Measurements from ENCODE around the gene SNX3.

The SNX3 gene

GRCh38 chr6:108200186-108200585 is 60.7 kb downstream of the SNX3 start:
- FAIRE-seq, result no peak

GRCh38 chr6:108198761-108199498 is 61.9 kb downstream of the SNX3 start:
- no peak for FAIRE-seq

GRCh38 chr6:108195209-108195608 is 65.6 kb downstream of the SNX3 start:
- FAIRE-seq, result no peak

DNA sequence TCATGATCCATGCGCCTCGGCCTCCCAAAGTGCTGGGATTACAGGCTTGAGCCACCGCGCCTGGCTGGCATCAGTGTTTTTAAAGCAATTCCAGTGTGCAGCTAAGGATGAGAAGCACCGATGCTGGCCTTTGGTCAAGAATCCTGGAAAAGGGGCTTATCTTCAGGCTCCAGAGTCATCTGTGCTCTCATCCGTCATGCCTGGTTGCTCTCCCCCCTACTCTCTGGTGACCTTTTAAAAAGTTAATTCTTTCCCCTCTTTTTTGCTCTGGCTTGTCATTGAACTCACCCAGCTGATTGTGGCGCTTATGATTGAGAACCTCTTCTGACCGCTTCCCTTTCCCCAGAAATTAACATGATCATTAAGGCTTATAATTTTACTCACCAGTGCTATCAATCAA is 66.3 kb downstream of the SNX3 start:
- FAIRE-seq, result no peak

- FAIRE-seq, result no peak
Measured at GRCh38 chr6:108193835-108194234, 67.0 kb downstream of the SNX3 start.

DNA sequence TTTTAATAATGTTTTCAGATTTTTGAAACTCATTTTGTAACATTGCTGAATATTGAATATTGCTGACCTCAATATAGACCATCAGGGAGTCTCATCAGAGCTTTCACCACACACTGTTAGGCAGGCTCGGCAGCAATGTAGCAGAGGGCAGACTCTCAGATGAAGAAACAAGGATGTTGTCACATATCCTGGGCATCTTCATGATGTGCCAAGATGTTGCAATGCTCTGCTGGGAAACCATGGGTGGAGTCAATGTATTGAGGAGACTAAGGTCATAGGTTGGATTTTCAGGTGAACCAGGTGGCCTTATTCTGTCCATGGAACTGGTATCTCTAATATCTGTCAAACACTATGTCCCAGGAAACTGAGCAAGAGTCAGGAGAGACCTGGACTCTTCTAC is 67.7 kb downstream of the SNX3 start:
- FAIRE-seq, result no peak

DNA sequence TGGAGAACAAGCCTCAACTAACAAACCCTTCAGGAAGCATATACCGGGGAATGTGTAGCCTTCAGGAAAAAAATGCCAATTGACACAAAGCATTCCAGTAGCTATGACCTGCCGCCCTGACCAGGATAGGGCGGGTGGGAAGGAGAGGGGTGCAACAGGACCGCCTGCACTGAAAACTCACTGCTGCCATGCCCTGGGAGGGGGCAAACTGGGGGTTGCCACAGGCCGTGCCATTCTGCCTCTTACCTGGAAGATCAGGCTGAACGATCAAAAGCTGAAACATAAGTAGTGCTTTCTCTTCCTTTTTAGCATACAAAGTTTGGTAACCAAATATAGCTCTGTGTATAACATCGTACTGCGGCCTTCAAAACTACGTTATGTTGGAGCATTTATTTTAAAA is 73.3 kb downstream of the SNX3 start:
- no peak for FAIRE-seq

DNA sequence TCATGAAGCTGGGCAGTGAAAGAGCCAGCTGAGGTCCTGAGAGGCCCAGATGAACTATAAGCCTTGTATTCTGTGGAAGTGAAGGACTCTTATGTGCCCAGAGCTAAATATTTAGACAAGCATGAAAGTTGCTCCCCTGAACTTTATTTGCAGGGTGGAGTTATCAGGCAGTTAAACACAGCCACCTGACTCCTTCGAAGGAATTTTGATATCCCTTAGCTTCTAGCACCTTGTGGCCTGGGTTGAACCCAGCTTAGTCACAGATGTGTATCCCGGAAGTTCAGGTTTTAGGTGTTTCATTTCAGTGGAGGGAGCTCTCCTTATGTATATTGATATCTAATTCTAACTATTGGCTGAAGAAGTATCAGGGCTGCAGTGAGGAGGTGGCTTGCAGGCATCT is 74.6 kb downstream of the SNX3 start:
- FAIRE-seq, result no peak

GRCh38 chr6:108180776-108181175 is 80.1 kb downstream of the SNX3 start:
- no peak for FAIRE-seq

DNA sequence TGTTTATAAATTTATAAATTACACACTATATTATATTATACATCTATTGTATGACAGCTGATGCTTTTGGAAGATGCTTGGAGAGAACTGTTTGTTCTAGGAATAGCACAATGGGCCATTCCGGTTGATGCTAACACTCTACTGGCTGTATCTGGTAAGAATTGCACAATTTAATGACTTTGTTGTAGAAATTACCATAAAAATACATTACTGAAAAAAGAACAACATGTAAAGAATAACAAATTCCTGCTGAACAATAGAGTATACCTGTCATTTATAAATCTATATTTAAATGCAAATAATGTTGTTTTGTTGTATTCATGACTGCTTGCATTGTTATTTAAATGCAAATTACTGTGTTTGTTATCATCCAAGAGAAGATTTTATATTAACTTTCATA is 80.6 kb downstream of the SNX3 start:
- no peak for FAIRE-seq

DNA sequence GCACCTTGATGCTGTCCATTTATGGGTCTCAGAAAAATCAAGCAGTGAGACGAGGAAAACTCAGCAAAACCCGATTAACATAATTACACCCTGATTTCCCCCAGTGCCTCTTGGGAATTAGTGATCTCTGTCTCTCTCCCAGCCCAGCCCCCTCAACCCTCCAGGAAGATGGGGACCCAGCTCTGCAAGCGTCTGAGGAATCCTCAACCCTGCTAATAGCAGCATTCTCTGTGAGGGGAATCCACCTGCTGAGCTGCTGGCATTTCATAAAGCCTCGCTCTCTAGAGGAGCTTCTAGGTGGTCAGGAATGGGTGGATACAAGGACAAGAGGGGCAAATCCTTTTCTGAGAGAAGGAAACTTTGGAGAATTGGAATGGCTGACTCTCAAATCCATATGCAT is 81.1 kb downstream of the SNX3 start:
- no peak for FAIRE-seq

- FAIRE-seq, result no peak
Measured at GRCh38 chr6:108176281-108177089, 84.4 kb downstream of the SNX3 start.

DNA sequence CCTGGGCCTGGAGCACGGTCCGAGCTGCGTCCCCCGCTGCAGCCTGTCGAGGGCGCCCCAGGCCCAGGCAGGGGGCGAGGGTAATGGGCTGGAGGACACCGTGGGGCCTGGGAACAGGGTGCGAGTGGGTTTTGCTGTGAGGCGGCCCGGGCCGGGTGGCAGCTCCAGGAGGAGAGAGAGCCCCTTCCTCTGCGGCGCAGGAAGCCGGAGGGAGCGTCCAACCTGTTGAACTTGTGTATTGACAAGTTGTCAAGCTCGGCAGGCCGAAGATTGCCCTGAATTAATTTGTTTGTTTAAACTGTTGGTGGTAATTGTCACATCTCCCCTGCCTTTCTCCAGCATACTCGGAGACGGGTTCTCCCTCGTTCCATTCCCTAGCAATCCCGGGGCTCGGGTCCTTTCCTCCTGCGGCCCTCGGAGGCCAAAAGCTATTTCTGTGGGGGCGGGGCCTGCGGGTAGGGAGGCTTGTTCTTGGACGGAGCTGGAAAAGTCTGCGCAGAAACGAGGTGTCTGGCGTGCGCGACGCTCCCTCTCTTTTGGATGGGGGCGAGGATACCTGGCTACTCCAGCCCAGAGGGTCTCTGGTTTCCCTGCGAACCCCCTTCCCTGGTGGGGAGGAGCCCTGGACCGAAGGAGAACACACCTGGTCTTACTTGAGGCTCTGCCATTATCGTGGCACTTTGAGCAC is 85.1 kb downstream of the SNX3 start:
- no peak for FAIRE-seq

- no peak for FAIRE-seq
Measured at GRCh38 chr6:108175176-108175591, 85.7 kb downstream of the SNX3 start.

- no peak for FAIRE-seq
Measured at GRCh38 chr6:108174371-108175175, 86.3 kb downstream of the SNX3 start.

DNA sequence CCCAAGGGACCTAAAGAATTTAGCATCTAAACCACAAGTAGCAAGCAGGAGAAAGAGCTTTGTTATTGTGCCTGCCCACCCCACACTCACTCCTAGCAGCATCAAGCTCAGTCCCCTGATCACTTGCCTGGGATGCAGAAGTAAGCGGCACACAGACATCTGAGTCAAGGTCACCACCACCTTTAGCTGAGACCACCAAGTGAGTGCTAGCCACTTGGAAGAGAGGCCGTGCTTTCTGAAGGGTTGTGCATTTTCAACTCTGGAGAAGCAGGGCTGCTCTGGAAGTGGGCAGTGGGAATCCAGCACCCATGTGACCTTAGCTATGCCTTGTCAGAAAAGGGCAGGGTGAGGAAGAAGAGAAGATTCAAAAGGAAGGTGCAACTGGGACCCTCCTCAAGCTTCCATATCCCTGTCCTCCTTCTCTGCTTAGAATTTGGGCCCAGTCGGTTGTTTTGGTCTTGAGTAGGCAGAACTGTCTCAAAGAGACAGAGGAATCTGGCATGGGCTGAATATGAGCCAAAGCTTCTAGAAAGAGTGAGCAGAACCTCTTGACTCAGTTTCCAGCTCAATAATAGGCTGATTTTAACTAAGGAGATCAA is 88.8 kb downstream of the SNX3 start:
- no peak for FAIRE-seq

DNA sequence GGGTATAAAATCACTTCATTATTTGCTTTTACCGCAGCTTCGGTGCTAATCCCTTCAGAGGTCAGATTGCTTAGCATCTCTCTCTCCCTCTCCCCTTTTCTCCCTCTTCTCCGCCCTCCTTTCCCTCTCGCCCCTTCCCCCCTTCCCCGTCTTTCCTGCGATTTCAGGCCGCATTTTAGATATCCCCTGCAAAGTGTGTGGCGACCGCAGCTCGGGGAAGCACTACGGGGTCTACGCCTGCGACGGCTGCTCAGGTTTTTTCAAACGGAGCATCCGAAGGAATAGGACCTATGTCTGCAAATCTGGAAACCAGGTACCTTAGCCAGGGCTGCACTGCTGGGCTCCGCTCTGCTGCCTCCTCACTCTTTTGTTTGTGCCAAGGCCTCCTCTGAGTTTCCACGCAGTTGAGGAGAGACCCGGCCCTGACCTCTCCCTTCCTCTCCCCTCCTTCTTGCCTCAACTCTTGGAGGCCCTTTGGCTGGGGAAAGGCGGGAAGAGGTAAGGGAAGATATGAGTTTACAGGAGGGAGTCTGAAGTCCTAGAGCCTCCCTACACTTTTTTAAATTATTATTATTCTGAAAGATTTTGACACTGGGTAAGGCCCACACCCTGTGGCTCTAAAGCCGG is 89.4 kb downstream of the SNX3 start:
- no peak for FAIRE-seq

GRCh38 chr6:108170332-108171290 is 90.2 kb downstream of the SNX3 start:
- no peak for FAIRE-seq

- FAIRE-seq, result no peak
Measured at GRCh38 chr6:108169464-108170331, 91.1 kb downstream of the SNX3 start.
